Mesenchymal stem cell (in vitro differentiated cells and primary cell): ENCODE results near the gene PDIA4.
"Not testable (repeated sequence)": the region's sequence is repeated elsewhere in the genome, so short reads cannot be mapped to it uniquely, and the experiment has no call there.

Source experiments
- DNase-seq: peaks from one replicate; pipeline ENCODE4 v3.0.0-alpha.2; 2013
- H2AFZ ChIP-seq: one replicate; pipeline ENCODE4 v1.6.1; 2013; ENCODE audit warnings: low read depth, mild to moderate bottlenecking, control low read depth, inconsistent platforms, low read length, moderate library complexity
- H2AK5ac ChIP-seq: 2 replicates; pipeline ENCODE4 v1.6.1; 2013; ENCODE audit warnings: low read length, moderate library complexity, mild to moderate bottlenecking, inconsistent platforms; ENCODE audit not compliant: severe bottlenecking
- H2BK120ac ChIP-seq: one replicate; pipeline ENCODE4 v1.6.1; 2013; ENCODE audit warnings: low read depth, mild to moderate bottlenecking, inconsistent platforms, low read length, moderate library complexity
- H2BK12ac ChIP-seq, 2 experiments: one replicate each; pipeline ENCODE4 v1.6.1; 2013; ENCODE audit warnings: inconsistent platforms in 2 of 2, low read length in 2 of 2, mild to moderate bottlenecking in 2 of 2, moderate library complexity in 2 of 2, control low read depth in 1 of 2
- H2BK15ac ChIP-seq: one replicate; pipeline ENCODE4 v1.6.1; 2013; ENCODE audit warnings: mild to moderate bottlenecking, low read depth, inconsistent platforms; ENCODE audit not compliant: poor library complexity, severe bottlenecking
- H2BK5ac ChIP-seq: 2 replicates; pipeline ENCODE4 v1.6.1; 2013; ENCODE audit warnings: low read depth, mild to moderate bottlenecking, low read length, control low read depth, inconsistent platforms; ENCODE audit not compliant: poor library complexity, severe bottlenecking
- H3K14ac ChIP-seq, 2 experiments: one replicate each; pipeline ENCODE4 v1.6.1; 2013; ENCODE audit warnings: inconsistent platforms in 2 of 2, low read length in 2 of 2, control low read depth in 1 of 2, mild to moderate bottlenecking in 1 of 2, moderate library complexity in 1 of 2
- H3K18ac ChIP-seq, 2 experiments: one replicate each; pipeline ENCODE4 v1.6.1; 2013; ENCODE audit warnings: inconsistent platforms in 2 of 2, low read length in 2 of 2, control low read depth in 1 of 2, low read depth in 1 of 2, mild to moderate bottlenecking in 1 of 2
- H3K23ac ChIP-seq, 2 experiments: one replicate each; pipeline ENCODE4 v1.6.1; 2013; ENCODE audit warnings: inconsistent platforms in 2 of 2, low read length in 2 of 2, mild to moderate bottlenecking in 2 of 2, moderate library complexity in 2 of 2, control low read depth in 1 of 2
- H3K27ac ChIP-seq: 2 replicates; pipeline ENCODE4 v1.5.1; 2013; ENCODE audit warnings: mild to moderate bottlenecking, moderate library complexity, low read length, control low read depth, inconsistent platforms; ENCODE audit not compliant: poor library complexity, severe bottlenecking
- H3K27me3 ChIP-seq, 2 experiments: 2 replicates each; pipeline versions ENCODE4 v1.6.1 to v1.7.0; 2013; ENCODE audit warnings: low read length in 2 of 2, mild to moderate bottlenecking in 2 of 2, moderate library complexity in 2 of 2, control low read depth in 1 of 2, inconsistent platforms in 1 of 2; ENCODE audit not compliant: control insufficient read depth in 1 of 2, insufficient read depth in 1 of 2
- H3K36me3 ChIP-seq, 2 experiments: 2 replicates each; pipeline versions ENCODE4 v1.6.1 to v1.7.0; 2013; ENCODE audit warnings: low read length in 2 of 2, control low read depth in 1 of 2, inconsistent platforms in 1 of 2, low read depth in 1 of 2, mild to moderate bottlenecking in 1 of 2; ENCODE audit not compliant: insufficient read depth in 2 of 2, control insufficient read depth in 1 of 2
- H3K4ac ChIP-seq, 2 experiments: one replicate each; pipeline ENCODE4 v1.6.1; 2013; ENCODE audit warnings: inconsistent platforms in 2 of 2, low read length in 2 of 2, mild to moderate bottlenecking in 2 of 2, moderate library complexity in 2 of 2, control low read depth in 1 of 2, low read depth in 1 of 2
- H3K4me1 ChIP-seq: 2 replicates; pipeline ENCODE4 v1.6.1; 2013; ENCODE audit warnings: low read depth, low read length, control low read depth; ENCODE audit not compliant: control insufficient read depth, insufficient read depth
- H3K4me2 ChIP-seq: 2 replicates; pipeline ENCODE4 v1.6.1; 2013; ENCODE audit warnings: low read length, mild to moderate bottlenecking, inconsistent platforms; ENCODE audit not compliant: poor library complexity, severe bottlenecking
- H3K4me3 ChIP-seq, 2 experiments: 2 replicates each; pipeline versions ENCODE4 v1.5.1 to v1.7.0; 2013; ENCODE audit warnings: low read length in 2 of 2, mild to moderate bottlenecking in 2 of 2, control low read depth in 1 of 2, low read depth in 1 of 2; ENCODE audit not compliant: insufficient read depth in 1 of 2
- H3K79me1 ChIP-seq: replicated peaks from 2 replicates; pipeline ENCODE4 v1.6.1; 2013; ENCODE audit warnings: mild to moderate bottlenecking, control low read depth, low read length, inconsistent platforms; ENCODE audit not compliant: poor library complexity, severe bottlenecking
- H3K9ac ChIP-seq: 2 replicates; pipeline ENCODE4 v1.7.0; 2013; ENCODE audit warnings: mild to moderate bottlenecking, low read length, moderate library complexity
- H3K9me3 ChIP-seq: 2 replicates; pipeline ENCODE4 v1.7.0; 2013; ENCODE audit warnings: mild to moderate bottlenecking, low read length; ENCODE audit not compliant: control insufficient read depth
- H4K8ac ChIP-seq: one replicate; pipeline ENCODE4 v1.6.1; 2013; ENCODE audit warnings: inconsistent platforms, mild to moderate bottlenecking, low read length, moderate library complexity
- H4K91ac ChIP-seq: one replicate; pipeline ENCODE4 v1.6.1; 2013; ENCODE audit warnings: mild to moderate bottlenecking, low read length, inconsistent platforms
- WGBS: methylation state at CpG from one replicate; pipeline ENCODE4 v1.1.7; 2013; ENCODE audit warnings: mixed read lengths; 5-methylcytosine and 5-hydroxymethylcytosine counted together

Gene PDIA4

DNA sequence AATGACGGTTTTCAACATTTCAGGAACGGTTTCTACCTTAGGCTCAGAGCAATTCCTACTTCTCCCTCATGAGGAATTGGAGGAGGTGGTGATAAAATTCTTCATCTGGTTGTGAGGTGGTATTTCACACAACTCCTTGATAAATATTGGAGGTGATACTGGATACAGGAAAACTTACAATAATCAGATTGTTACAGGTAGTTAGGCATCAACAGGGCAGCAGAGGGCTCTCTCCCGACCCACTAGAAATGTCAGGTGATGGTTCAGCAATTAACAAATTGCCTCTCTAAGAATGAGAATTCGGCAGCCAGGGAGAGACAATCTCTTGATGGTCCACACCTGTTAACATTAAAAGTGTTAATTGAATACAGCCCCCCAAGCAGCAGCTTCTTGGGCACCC is 39.6 kb upstream of the PDIA4 start:
- peaks cover 21% of the 10 kb centered on the region for H3K79me1 ChIP-seq
- no peak overlapping the region for H2BK5ac ChIP-seq
- no peaks in the 10 kb centered on the region for H3K27me3 ChIP-seq
- no peak overlapping the region for H3K18ac ChIP-seq
- H2AFZ ChIP-seq: no peak overlapping the region
- no peak overlapping the region for H4K8ac ChIP-seq
- no peak overlapping the region for H4K91ac ChIP-seq
- no peak overlapping the region for H3K23ac ChIP-seq
- H3K27ac ChIP-seq: no peak overlapping the region
- H3K9ac ChIP-seq: no peak overlapping the region
- WGBS: 90% methylated on average over 2 of the region's 4 CpGs
- DNase-seq: no peak
- no peak overlapping the region for H3K4me3 ChIP-seq
- no peak overlapping the region for H2AK5ac ChIP-seq
- peaks cover 2% of the 10 kb centered on the region for H3K4me1 ChIP-seq
- H3K14ac ChIP-seq: no peak overlapping the region
- H2BK12ac ChIP-seq: no peak overlapping the region
- H3K36me3 ChIP-seq: peaks cover 34 to 40% of the 10 kb centered on the region in 2 experiments
- H3K9me3 ChIP-seq: no peaks in the 10 kb centered on the region
- H2BK120ac ChIP-seq: no peak overlapping the region
- H3K4ac ChIP-seq: no peak overlapping the region
- no peak overlapping the region for H3K4me2 ChIP-seq
- no peak overlapping the region for H2BK15ac ChIP-seq

DNA sequence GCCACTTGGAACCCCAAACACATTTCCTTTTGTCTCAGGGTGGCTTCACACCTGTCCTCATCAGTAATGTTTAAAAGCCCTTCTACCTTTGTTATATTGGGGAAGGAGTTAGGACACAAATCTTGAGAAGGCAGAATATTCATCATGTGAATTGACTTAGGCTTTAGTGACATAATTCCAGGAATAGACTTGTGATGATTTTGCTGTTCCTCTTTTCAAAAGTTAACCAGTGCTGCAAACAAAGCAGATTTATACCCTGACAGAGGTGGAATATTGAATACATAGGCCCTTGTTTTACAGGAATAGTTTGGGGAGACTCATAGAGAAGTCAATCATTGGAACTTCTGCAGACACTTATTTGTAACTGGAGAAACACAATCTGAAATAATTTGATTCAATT is 35.2 kb upstream of the PDIA4 start:
- H3K27me3 ChIP-seq: no peaks in the 10 kb centered on the region
- no peak overlapping the region for H3K4me2 ChIP-seq
- H4K91ac ChIP-seq: no peak overlapping the region
- no peak overlapping the region for H2AK5ac ChIP-seq
- H3K4ac ChIP-seq: no peak overlapping the region
- H4K8ac ChIP-seq: no peak overlapping the region
- no peak overlapping the region for H3K9ac ChIP-seq
- no peak overlapping the region for H2BK15ac ChIP-seq
- peaks cover 2% of the 10 kb centered on the region for H3K4me1 ChIP-seq
- no peaks in the 10 kb centered on the region for H3K9me3 ChIP-seq
- no peak for DNase-seq
- H3K4me3 ChIP-seq: no peak overlapping the region
- no peak overlapping the region for H2BK12ac ChIP-seq
- peaks cover 3 to 6% of the 10 kb centered on the region in 2 experiments for H3K36me3 ChIP-seq
- H3K23ac ChIP-seq: no peak overlapping the region
- no peak overlapping the region for H2BK5ac ChIP-seq
- H3K79me1 ChIP-seq: no peaks in the 10 kb centered on the region
- H2AFZ ChIP-seq: no peak overlapping the region
- no peak overlapping the region for H3K14ac ChIP-seq
- no peak overlapping the region for H3K18ac ChIP-seq
- H2BK120ac ChIP-seq: no peak overlapping the region
- H3K27ac ChIP-seq: no peak overlapping the region

DNA sequence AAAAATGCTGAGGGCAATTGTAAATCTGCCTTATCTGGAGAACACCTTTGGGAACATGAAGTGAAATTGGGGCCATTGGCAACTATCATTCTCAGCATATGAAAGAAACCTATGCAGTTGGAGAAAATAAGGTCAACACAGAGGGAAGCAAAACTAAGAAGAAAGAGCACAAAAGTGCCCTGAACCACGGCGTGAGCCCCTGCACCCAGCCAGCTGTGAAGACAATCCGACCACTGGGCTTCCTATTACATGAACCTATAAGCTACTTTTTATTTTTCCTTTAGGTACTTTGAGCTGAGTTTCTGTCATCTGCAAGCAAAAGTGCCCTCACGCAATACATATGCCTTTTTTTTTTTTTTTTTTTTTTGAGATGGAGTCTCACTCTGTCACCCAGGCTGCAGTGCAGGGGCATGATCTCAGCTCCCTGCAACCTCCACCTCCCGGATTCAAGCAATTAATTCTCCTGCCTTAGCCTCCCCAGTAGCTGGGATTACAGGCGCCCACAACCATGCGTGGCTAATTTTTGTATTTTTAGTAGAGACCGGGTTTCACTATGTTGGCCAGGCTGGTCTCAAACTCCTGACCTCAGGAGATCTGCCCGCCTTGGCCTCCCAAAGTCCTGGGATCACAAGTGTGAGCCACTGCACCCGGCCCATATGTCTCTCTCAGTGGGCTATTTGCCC is 34.1 kb upstream of the PDIA4 start:
- not testable (repeated sequence) for H3K27me3 ChIP-seq, H3K4me3 ChIP-seq, H3K23ac ChIP-seq, H3K36me3 ChIP-seq, H3K79me1 ChIP-seq, H2AFZ ChIP-seq, H3K4ac ChIP-seq, H3K27ac ChIP-seq, H2BK120ac ChIP-seq, H4K91ac ChIP-seq, H2BK5ac ChIP-seq, H3K18ac ChIP-seq, DNase-seq, H2BK12ac ChIP-seq, H4K8ac ChIP-seq, H2BK15ac ChIP-seq, H2AK5ac ChIP-seq, H3K4me2 ChIP-seq, H3K9me3 ChIP-seq, H3K4me1 ChIP-seq, H3K9ac ChIP-seq, H3K14ac ChIP-seq
- WGBS: 92% methylated on average over 9 of the region's 10 CpGs

DNA sequence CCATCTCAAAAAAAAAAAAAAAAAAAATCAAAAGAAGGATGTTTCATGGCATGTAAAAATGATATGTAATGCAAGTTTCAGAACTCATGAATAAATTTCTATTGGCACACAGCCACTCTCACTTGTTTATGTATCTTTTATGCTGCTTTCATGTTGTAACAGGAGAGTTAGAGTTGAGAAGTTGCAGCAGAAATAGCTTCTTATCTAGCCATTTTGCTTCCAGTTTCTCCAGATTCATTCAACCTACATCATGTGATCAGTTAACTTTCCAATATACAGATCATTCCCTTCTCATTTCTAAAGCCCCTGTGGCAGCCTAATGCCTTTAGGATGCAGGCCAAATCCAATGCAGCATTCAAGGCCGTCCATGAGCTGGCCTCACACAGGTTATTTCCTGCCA is 31.9 kb upstream of the PDIA4 start:
- H3K4ac ChIP-seq: no peak overlapping the region
- WGBS: 76% methylated on average over 1 of the region's 1 CpG
- no peak overlapping the region for H3K14ac ChIP-seq

More for the DNA sequence above, 31.9 kb upstream of the PDIA4 start:
- H3K23ac ChIP-seq: no peak overlapping the region
- H4K91ac ChIP-seq: no peak overlapping the region
- no peak overlapping the region for H3K18ac ChIP-seq
- H2BK12ac ChIP-seq: no peak overlapping the region
- H3K79me1 ChIP-seq: no peaks in the 10 kb centered on the region
- H3K4me1 ChIP-seq: peaks cover 2% of the 10 kb centered on the region
- no peaks in the 10 kb centered on the region for H3K27me3 ChIP-seq
- no peaks in the 10 kb centered on the region for H3K36me3 ChIP-seq
- H2AK5ac ChIP-seq: no peak overlapping the region
- no peak overlapping the region for H2AFZ ChIP-seq
- no peak for DNase-seq
- H3K4me2 ChIP-seq: no peak overlapping the region
- H3K9ac ChIP-seq: no peak overlapping the region
- H2BK120ac ChIP-seq: no peak overlapping the region
- H3K27ac ChIP-seq: no peak overlapping the region
- no peak overlapping the region for H4K8ac ChIP-seq
- H2BK5ac ChIP-seq: no peak overlapping the region
- H3K9me3 ChIP-seq: no peaks in the 10 kb centered on the region
- no peak overlapping the region for H2BK15ac ChIP-seq
- no peak overlapping the region for H3K4me3 ChIP-seq
